Occipital lobe (tissue), 2 donors: ENCODE results near the gene UBE3B. TPM values are rescaled to one million over a fixed set of nuclear protein-coding genes. Genes with fewer than 3 reads are reported as not detected.

Experiments used
- DNase-seq: peaks from one replicate; lab custom pipeline; 2025; lab: John Stamatoyannopoulos, UW
- total RNA-seq: library from RNA; depleted of rRNA; stranded (reverse); fragments of >200 nt; gene quantifications from one replicate; pipeline ENCODE4 v1.2.3, GENCODE V29; 2014

Gene UBE3B
- total RNA-seq, 1 donor from 2014 or later, result 24.3 TPM

DNA sequence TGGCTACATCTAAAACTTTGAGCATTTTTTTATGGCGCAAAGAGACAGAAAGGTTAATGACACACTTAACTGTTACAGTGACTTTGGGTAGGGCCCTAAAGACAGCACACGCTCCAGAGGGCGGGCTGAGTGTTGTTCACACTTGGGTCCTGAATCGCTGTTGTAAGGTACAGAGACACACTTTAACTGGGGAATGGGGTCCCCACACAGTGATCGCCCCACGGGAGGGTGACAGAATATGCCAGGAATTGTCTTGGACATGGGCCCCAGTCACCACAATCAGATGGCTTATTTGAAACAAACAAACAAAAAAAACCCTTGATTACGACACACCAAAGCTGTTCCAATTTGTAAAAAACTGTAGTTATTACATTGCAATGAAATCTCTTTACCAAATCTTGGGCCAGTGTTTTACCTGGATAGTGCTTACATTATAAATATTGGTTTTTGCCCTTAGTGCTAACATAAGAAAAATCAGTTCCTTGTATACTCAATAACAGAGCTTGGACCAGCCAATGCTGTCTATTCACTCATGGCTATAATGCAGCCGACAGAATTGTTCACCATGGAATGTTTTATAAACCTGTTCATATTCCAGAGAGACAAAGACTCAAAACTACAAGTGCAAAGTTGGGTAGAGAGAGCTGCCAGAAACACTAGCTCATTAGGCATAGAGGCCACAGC, 28.6 kb upstream of the UBE3B start:
- no peak for DNase-seq

DNA sequence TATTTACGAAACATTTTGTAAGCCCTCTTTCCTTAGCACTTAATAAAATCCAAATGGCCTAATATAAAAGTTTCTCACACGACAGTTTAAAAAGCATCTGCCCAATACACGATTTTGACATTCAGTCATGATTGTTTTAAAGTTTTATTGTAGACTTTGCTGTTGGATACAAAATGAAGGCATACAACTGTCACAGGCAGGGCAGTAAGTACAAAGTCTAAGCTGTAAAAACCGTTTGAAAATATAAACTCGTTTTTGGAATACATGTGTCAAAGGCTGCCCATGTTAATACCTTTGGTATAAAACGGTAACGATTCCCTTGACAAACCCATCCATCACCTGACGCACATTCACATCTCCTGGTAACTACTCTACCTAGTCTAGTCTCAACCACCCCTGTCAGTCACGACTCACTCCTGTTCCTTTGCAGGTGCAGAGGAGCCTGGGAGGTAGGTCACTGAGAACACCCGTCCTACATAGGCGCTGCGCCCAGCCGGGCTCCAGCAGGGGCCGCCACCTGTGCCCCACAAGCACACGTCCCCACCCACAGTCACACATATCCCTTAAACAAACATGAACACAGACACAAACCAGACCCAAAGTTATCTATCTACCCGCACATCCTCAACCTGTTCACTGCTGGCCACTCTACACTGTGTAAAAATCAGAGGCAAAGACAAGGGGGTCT, 27.4 kb upstream of the UBE3B start:
- no peak for DNase-seq

GRCh38 chr12:109450980-109451379, 26.5 kb upstream of the UBE3B start:
- no peak for DNase-seq

DNA sequence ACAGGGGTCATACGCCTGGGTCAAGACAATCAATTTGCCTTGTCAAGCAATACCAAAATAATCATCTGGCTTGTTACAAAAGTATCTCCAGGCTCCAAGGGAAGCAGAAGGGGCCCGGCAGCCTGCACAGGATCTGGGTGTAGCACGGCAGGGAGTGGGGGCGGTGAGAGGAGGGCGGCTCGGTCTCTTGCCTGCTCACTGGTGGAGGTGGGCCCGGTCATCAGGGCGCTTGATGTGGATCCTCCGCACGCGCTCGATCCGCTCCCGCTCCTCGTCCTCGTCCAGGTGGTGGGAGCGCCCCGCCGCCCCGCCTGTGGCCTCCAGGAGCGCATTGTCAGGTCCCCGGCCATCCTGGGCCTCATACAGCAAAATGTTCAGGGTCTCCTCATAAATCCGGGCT, 26.0 kb upstream of the UBE3B start:
- DNase-seq, result no peak

DNA sequence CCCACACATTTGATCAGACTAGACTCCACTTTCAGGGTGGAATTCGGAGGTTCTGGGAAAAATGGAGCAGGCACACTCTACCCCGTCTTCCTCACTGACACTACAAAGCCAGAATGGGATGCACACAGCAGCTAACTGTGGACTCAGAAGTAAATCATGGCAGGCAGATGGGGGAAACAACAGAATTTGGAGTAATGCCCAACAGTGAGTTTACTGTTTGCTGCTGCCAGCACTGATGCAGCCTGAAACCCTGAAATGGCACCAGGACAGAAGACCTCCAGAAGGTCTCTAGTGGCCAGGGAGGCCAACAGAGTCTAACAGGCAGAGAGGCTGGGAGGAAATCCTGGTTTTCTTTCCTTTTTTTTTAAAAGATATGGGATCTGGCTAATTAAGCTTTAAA, 24.9 kb upstream of the UBE3B start:
- no peak for DNase-seq

DNA sequence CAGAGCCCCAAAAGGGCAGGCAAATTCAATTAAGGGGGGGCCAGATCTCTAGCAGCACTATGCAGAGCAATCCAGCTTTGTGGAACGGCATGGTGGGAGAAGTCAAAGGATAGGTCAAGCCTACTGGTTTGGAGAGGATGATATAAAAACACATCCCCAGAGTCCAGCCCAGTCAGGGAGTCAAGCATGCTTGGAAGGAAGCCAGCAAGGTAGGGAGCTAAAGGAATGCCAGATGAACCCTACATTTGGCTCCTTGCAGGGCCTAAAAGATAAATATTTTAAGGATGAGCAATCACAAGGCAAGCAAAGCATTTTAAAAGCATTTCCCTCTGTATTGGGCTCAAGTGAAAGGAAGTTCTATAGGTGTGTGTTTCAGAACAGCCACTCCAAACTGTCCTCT, 21.7 kb upstream of the UBE3B start:
- DNase-seq, result no peak

DNA sequence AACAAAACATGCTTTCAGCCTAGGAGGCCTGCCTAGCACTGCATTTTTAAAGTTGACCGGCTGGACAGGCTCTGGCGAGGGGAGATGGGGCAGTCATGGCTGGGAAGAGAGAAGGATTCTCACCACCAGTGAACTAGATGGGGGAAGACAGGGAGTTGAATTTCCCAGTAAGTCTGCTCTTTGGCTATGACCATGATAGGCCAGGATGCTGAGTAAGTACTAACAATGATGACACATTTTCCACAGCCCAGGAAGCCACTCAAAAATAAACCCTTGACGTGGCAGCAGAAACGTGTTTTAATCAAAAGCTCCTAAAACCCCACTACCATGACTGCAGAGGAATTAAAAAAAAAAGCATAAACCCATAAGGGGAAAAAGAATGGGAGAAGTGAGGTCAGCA, 19.3 kb upstream of the UBE3B start:
- no peak for DNase-seq

DNA sequence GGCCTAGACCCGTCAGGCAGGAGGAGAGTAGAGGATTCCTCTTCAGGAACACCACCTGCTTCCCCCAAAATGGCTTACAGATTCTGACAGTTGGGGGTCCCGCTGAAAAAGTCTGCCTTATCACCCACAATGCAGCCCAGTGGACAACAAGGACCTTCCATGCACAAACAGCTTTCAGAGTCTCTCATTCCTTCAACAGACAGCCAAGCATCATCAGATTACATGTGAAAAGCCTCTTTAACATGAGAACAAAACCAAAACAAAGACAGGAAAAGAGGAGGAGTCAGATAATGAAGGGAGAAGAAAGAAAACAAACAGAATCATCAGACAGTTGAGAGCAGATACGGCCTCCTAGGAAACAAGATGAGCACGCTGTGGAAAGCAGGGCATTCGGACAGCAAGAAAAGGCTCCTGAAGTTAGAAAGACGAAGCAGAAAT, 18.6 kb upstream of the UBE3B start:
- no peak for DNase-seq

DNA sequence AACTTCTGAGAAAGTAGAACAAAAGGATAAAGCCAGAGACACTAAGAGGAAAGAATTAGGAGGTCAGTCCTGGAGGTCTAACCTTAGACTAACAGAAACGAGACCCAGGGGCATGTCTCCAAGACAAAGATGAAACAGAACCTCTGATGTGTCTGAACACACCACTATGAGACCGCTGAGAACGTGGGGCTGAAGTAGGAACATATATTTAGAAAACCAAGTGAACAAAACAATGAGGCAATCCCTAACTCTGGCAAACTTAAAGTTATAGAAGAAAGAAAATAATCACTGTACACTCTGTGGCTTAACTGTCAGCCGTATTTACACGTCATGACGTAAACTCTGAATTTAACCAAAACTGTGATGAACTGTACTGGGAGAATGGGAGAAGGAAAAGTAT, 18.2 kb upstream of the UBE3B start:
- DNase-seq, result no peak

- DNase-seq, result no peak
Observed at GRCh38 chr12:109460538-109460937, 16.9 kb upstream of the UBE3B start.

- no peak for DNase-seq
Observed at GRCh38 chr12:109461049-109461845, 16.2 kb upstream of the UBE3B start.

GRCh38 chr12:109461846-109462756, 15.3 kb upstream of the UBE3B start:
- no peak for DNase-seq

DNA sequence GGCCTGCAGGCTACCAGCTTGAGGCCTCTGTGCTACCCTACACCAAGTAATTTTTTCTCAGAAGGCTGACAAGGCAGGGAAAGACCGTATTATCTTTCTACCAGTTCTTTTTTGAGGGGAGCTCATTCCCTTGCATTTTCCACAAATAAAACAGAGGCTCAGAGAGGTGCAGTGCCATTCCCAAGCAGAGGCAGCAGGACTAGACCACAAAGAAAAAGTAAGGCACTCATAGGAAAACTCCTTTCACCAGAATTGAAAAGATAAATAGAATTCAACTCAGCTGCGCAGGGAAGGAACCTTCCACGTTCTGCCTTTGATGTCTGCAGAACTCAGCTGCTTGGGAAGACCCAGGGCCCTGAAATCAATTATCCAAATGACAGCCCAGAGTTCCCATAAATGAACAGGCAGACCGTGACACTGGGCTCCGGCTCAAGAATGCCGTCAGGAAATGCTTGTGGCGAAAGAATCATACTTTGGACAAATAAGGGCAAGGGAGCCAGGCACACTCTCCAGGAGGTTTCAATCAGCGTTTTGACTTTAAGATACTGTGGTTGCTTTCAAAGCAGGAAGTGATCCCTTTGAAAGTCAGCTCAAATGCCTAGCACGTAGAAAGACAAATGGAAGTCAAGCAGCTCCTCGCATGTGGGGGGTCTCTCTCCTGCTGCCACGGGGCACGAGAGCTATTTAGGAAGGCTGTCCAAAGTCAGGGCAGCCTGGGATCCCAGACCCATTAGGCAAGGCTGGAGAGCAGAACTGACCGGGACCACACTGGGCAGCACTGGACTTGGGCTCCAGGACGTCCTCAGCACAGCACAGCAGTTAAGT, 14.4 kb upstream of the UBE3B start:
- DNase-seq, result no peak

GRCh38 chr12:109463756-109464155, 13.7 kb upstream of the UBE3B start:
- DNase-seq, result no peak

DNA sequence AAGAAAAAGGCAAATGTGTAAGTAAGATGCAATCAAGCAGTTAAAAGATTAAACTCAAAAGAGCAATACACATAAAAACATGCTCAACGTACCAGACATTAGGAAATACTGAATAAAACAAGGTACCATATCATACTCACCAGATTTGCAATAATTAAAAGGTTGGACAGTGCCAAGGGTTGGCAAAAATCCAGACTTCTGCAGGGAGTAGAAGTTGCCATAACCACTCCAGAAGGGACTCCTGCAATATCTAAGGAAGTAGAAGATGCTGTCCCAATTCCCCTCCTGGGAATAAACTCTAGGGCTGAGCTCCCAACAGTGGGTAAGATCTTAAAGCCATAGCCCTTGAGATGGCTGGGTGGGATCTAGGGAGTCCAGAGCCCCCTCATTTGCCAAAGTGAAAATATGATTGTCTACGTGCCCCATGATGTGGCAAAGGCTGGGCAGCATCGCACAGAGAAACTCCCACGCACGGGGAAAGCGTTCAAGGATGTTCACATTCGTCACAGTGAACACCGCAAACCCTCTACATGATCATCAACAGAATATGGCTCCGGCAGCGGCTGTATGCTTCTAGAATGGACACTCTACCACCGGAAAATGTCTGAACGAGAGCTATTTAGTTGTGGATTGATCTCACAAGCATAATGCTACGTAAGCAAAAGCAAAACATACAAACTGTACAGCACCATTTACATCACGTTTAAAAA, 12.6 kb upstream of the UBE3B start:
- no peak for DNase-seq

GRCh38 chr12:109466305-109466704, 11.1 kb upstream of the UBE3B start:
- DNase-seq, result no peak

DNA sequence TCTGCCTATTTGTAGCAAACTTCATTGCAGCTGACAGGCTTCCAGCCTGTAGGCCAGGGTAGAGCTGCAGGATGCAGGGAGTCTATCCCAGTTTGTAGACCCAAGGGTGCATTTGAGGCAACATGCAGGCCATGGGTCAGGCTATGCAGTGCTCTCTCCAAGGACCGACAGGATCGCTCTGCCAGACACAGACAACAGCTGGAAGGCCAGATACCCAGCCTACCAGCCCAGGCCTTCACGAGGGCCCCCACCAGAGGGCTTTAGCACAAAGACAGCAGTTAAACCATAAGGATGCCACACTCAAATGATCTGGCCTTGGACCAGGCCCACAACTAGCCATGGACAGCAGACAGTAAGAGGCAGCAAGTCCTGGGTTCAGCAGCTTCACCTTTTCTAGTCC, 10.6 kb upstream of the UBE3B start:
- no peak for DNase-seq

- no peak for DNase-seq
Observed at GRCh38 chr12:109467978-109468676, 9.3 kb upstream of the UBE3B start.

DNA sequence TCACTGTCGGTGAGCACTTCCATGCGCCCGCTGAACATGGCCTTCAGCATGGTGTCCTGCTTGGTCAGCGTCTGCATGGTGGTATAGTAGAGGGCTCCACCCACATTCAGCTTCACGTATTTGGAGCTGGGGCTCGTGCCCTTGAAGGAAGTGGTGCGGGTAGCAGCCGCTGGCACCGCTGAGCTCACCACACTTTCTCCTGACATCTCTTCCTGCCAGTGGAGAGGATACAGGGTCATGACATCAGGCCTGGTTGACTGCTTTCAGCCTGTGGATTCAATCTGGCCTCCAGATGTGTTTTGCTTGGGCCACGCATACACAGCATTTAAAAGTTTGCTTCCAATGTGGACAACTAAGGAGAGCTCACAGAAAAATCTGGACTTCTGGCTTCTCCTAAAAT, 7.9 kb upstream of the UBE3B start:
- no peak for DNase-seq
